ENCODE results near the gene SMOC1. TPM values are rescaled to one million over a fixed set of nuclear protein-coding genes. Genes with fewer than 3 reads are reported as not detected.

SMOC1 gene
- total and polyA plus RNA-seq, 8 donors: 1.2 to 3.3 (median 2.1) TPM; not detected in 2

- Histone ChIP-seq H3K27ac (no peak overlapping the region), H3K4me1 (no peaks in the 10 kb centered on the region), H3K36me3 (no peaks in the 10 kb centered on the region), H3K4me3 (no peak overlapping the region), H3K27me3 (no peaks in the 10 kb centered on the region), H3K9me3 (no peaks in the 10 kb centered on the region)
- intact Hi-C loops (cut with DNase I; ENCODE audit: low total_unique reads): no loop called here
- 69 to 91% (median 85%) methylated on average over 1 of the region's 1 CpG for WGBS, 5 donors
- TF ChIP-seq EP300 (IDR thresholded peaks at IDR 0.05) (no peak), POLR2A (IDR thresholded peaks at IDR 0.05) (no peak), CTCF (IDR thresholded peaks at IDR 0.05) (no peak), POLR2AphosphoS5 (IDR thresholded peaks at IDR 0.05) (no peak)
- no peak for DNase-seq
Observed at GRCh38 chr14:69919815-69920214, 40.6 kb downstream of the SMOC1 start.

GRCh38 chr14:69921052-69921451 lies 41.8 kb downstream of the SMOC1 start:
- no peaks in the 10 kb centered on the region for H3K4me1 ChIP-seq
- no peak for DNase-seq
- WGBS, 5 donors: 90 to 98% (median 96%) methylated on average over 9 of the region's 9 CpGs
- TF ChIP-seq EP300 (IDR thresholded peaks at IDR 0.05): no peak
- no peak for TF ChIP-seq POLR2AphosphoS5 (IDR thresholded peaks at IDR 0.05)
- TF ChIP-seq CTCF (IDR thresholded peaks at IDR 0.05): no peak
- TF ChIP-seq POLR2A (IDR thresholded peaks at IDR 0.05): no peak
- H3K9me3 ChIP-seq: no peaks in the 10 kb centered on the region
- H3K36me3 ChIP-seq: no peaks in the 10 kb centered on the region
- H3K4me3 ChIP-seq: no peak overlapping the region
- H3K27me3 ChIP-seq: no peaks in the 10 kb centered on the region
- H3K27ac ChIP-seq: no peak overlapping the region
- intact Hi-C loops (cut with DNase I; ENCODE audit: low total_unique reads): no loop called here

GRCh38 chr14:69922198-69922597 lies 43.0 kb downstream of the SMOC1 start:
- TF ChIP-seq EP300 (IDR thresholded peaks at IDR 0.05): no peak
- no peak for TF ChIP-seq CTCF (IDR thresholded peaks at IDR 0.05)
- Histone ChIP-seq H3K4me1 (no peaks in the 10 kb centered on the region), H3K27ac (no peak overlapping the region), H3K36me3 (no peaks in the 10 kb centered on the region), H3K27me3 (no peaks in the 10 kb centered on the region), H3K9me3 (no peaks in the 10 kb centered on the region), H3K4me3 (no peak overlapping the region)
- 65 to 82% (median 73%) methylated on average over 6 of the region's 6 CpGs for WGBS, 5 donors
- no peak for DNase-seq
- intact Hi-C loops (cut with DNase I; ENCODE audit: low total_unique reads): no loop called here

- intact Hi-C loops (cut with DNase I; ENCODE audit: low total_unique reads): no loop called here
- Histone ChIP-seq H3K27ac (no peak overlapping the region), H3K9me3 (no peaks in the 10 kb centered on the region), H3K4me3 (no peak overlapping the region), H3K4me1 (no peaks in the 10 kb centered on the region), H3K36me3 (no peaks in the 10 kb centered on the region), H3K27me3 (no peaks in the 10 kb centered on the region)
- 74 to 82% (median 81%) methylated on average over 5 of the region's 5 CpGs for WGBS, 5 donors
- DNase-seq: no peak
- TF ChIP-seq POLR2AphosphoS5 (IDR thresholded peaks at IDR 0.05) (no peak), EP300 (IDR thresholded peaks at IDR 0.05) (no peak), CTCF (IDR thresholded peaks at IDR 0.05) (no peak), POLR2A (IDR thresholded peaks at IDR 0.05) (no peak)
Observed at GRCh38 chr14:69924201-69924600, 45.0 kb downstream of the SMOC1 start.

All from stomach (tissue), 9 donors.